Gastroesophageal sphincter (tissue), 4 donors: Measurements from ENCODE around the gene PGK2. TPM values are rescaled to one million over a fixed set of nuclear protein-coding genes. Genes with fewer than 3 reads are reported as not detected.

Experiments used
- ATAC-seq: fragments of 150-250 bp; one replicate; pipeline ENCODE4 v1.9.1; 2016; ENCODE audit warnings: mild to moderate bottlenecking, moderate library complexity
- H3K27ac ChIP-seq, 4 donors: fragments of 200-600 bp; sonication (generic) in 3 of 4; 1 replicate in 3 of 4; 2 replicates in 1 of 4; pipeline ENCODE4 v1.5.1; 2016 to 2019
- H3K27me3 ChIP-seq: fragments of 200-600 bp; sonication (generic); one replicate; pipeline ENCODE4 v1.5.1; 2019
- H3K36me3 ChIP-seq, 2 donors: fragments of 200-600 bp; sonication (generic); one replicate each; pipeline ENCODE4 v1.5.1; 2019; ENCODE audit warnings: control low read depth in 1 of 2
- H3K4me1 ChIP-seq, 3 donors: fragments of 200-600 bp; sonication (generic); 1 replicate in 2 of 3; 2 replicates in 1 of 3; pipeline ENCODE4 v1.5.1; 2016 to 2019; ENCODE audit warnings: control low read depth in 2 of 3
- H3K4me3 ChIP-seq, 2 donors: fragments of 200-600 bp; sonication (generic); one replicate each; pipeline ENCODE4 v1.5.1; 2019; ENCODE audit warnings: mild to moderate bottlenecking in 1 of 2, moderate library complexity in 1 of 2
- H3K9me3 ChIP-seq, 3 donors: fragments of 200-600 bp; sonication (generic); one replicate each; pipeline ENCODE4 v1.5.1; 2017 to 2019; ENCODE audit warnings: control low read depth in 2 of 3
- CTCF ChIP-seq, 4 experiments: fragments of 200-600 bp in 2 of 4; fragments of 450-650 bp in 2 of 4; sonication (generic) in 1 of 4; IDR thresholded peaks; one replicate each; pipeline ENCODE4 v1.5.1; 2017 to 2019; ENCODE audit warnings: antibody characterized with exemption in 4 of 4, mild to moderate bottlenecking in 2 of 4, moderate library complexity in 2 of 4
- EP300 ChIP-seq: sonication (generic); formaldehyde crosslinking; IDR thresholded peaks from one replicate; pipeline ENCODE4 v1.6.1; 2017; ENCODE audit warnings: antibody characterized with exemption, mild to moderate bottlenecking
- POLR2A ChIP-seq, 2 donors: fragments of 450-650 bp; IDR thresholded peaks; one replicate each; pipeline ENCODE4 v1.6.1; 2017; ENCODE audit warnings: antibody characterized with exemption in 2 of 2, mild to moderate bottlenecking in 2 of 2, moderate library complexity in 1 of 2
- POLR2AphosphoS5 ChIP-seq: sonication (generic); formaldehyde crosslinking; IDR thresholded peaks from one replicate; pipeline ENCODE4 v1.6.1; 2017; ENCODE audit warnings: antibody characterized with exemption
- whole genome bisulfite sequencing, 2 donors: methylation state at CpG; one replicate each; pipeline ENCODE4 v1.1.5; 2018; ENCODE audit warnings: low coverage in 1 of 2; 5-methylcytosine and 5-hydroxymethylcytosine counted together
- total RNA-seq, 4 donors: library from RNA; depleted of rRNA; stranded (reverse); fragments of >200 nt; gene quantifications; one replicate each; pipeline ENCODE4 v1.1.0, GENCODE V29; 2016

The PGK2 gene
- total RNA-seq, 4 donors from 2014 or later, result not detected

- H3K36me3 ChIP-seq, result no peaks in the 10 kb centered on the region
- no peak for ATAC-seq
- TF ChIP-seq POLR2A (IDR thresholded peaks at IDR 0.05), result no peak
- TF ChIP-seq POLR2AphosphoS5, result no peak
- no peak for TF ChIP-seq CTCF (IDR thresholded peaks at IDR 0.05)
- no peak for TF ChIP-seq EP300
- no peaks in the 10 kb centered on the region for H3K4me1 ChIP-seq
- no peaks in the 10 kb centered on the region for H3K27me3 ChIP-seq
- no peaks in the 10 kb centered on the region for H3K9me3 ChIP-seq
- H3K4me3 ChIP-seq, result no peak overlapping the region
- WGBS, 2 donors, result 79 to 95% methylated on average over 2 of the region's 2 CpGs
- H3K27ac ChIP-seq, result no peak overlapping the region
Measured at GRCh38 chr6:49739423-49739822, 47.7 kb downstream of the PGK2 start.

- Histone ChIP-seq H3K4me3 (no peak overlapping the region), H3K9me3 (no peaks in the 10 kb centered on the region), H3K4me1 (no peaks in the 10 kb centered on the region), H3K27me3 (no peaks in the 10 kb centered on the region), H3K27ac (no peak overlapping the region), H3K36me3 (no peaks in the 10 kb centered on the region)
- TF ChIP-seq POLR2A (IDR thresholded peaks at IDR 0.05) (no peak), CTCF (IDR thresholded peaks at IDR 0.05) (no peak)
- no peak for ATAC-seq
- WGBS, 2 donors, result 46 to 70% methylated on average over 3 to 4 of the region's 4 CpGs
Measured at GRCh38 chr6:49736017-49736508, 51.0 kb downstream of the PGK2 start.

Other genes starting within 250 kb of the PGK2 start
- 1 to 10 TPM; 1.6 to 2.6 (median 2.1) TPM for gene C6orf141, start 236.6 kb downstream of the PGK2 start, total RNA-seq
- gene RHAG, start 150.4 kb downstream of the PGK2 start, total RNA-seq, result under 1 TPM in 3 of 4 donors, not detected in 1; 0.25 to 0.94 (median 0.27) TPM
- not detected for gene CRISP2, start 73.7 kb downstream of the PGK2 start, total RNA-seq
- 10 to 100 TPM in 1 of 4 donors, under 1 TPM in 1, not detected in 2; 0.12 to 35.3 TPM for gene CRISP3, start 42.9 kb downstream of the PGK2 start, total RNA-seq
- gene CRISP1, start 79.2 kb upstream of the PGK2 start, total RNA-seq, result not detected
- not detected for gene DEFB114, start 176.9 kb upstream of the PGK2 start, total RNA-seq
- gene DEFB113, start 182.3 kb upstream of the PGK2 start, total RNA-seq, result not detected
- not detected for gene DEFB110, start 234.7 kb upstream of the PGK2 start, total RNA-seq